H9 (cell line): ENCODE measurements around the gene ZNF512B. TPM values are rescaled to one million over a fixed set of nuclear protein-coding genes. Genes with fewer than 3 reads are reported as not detected.
A peak's percentile ranks its signal among the peaks of the same experiment; 100 is the strongest.

Source experiments
- DNase-seq: peaks from one replicate; pipeline ENCODE4 v3.0.0-alpha.2; 2017
- H2AFZ ChIP-seq: one replicate; pipeline ENCODE4 v1.6.1; 2013; ENCODE audit warnings: mild to moderate bottlenecking, low read length, control low read depth, moderate library complexity
- H2AK5ac ChIP-seq: 2 replicates; pipeline ENCODE4 v1.6.1; 2013; ENCODE audit warnings: low read length, control low read depth, mixed read lengths; ENCODE audit not compliant: insufficient read length
- H2BK120ac ChIP-seq: one replicate; pipeline ENCODE4 v1.6.1; 2013; ENCODE audit warnings: low read depth, mild to moderate bottlenecking, low read length, control low read depth, inconsistent platforms; ENCODE audit not compliant: poor library complexity, severe bottlenecking
- H2BK12ac ChIP-seq: 2 replicates; pipeline ENCODE4 v1.6.1; 2013; ENCODE audit warnings: low read length, control low read depth, mixed read lengths, low read depth; ENCODE audit not compliant: insufficient read length
- H2BK15ac ChIP-seq: 2 replicates; pipeline ENCODE4 v1.6.1; 2013; ENCODE audit warnings: low read depth, low read length, control low read depth
- H2BK20ac ChIP-seq: one replicate; pipeline ENCODE4 v1.6.1; 2013; ENCODE audit warnings: low read depth, mild to moderate bottlenecking, low read length, control low read depth, inconsistent platforms; ENCODE audit not compliant: poor library complexity, severe bottlenecking
- H2BK5ac ChIP-seq: 2 replicates; pipeline ENCODE4 v1.6.1; 2013; ENCODE audit warnings: low read length, control low read depth, mixed read lengths; ENCODE audit not compliant: insufficient read length
- H3K14ac ChIP-seq: 2 replicates; pipeline ENCODE4 v1.6.1; 2013; ENCODE audit warnings: low read length, control low read depth; ENCODE audit not compliant: insufficient read depth
- H3K18ac ChIP-seq: 2 replicates; pipeline ENCODE4 v1.6.1; 2013; ENCODE audit warnings: low read depth, mild to moderate bottlenecking, mixed read lengths, low read length, control low read depth; ENCODE audit not compliant: insufficient read length
- H3K23ac ChIP-seq: 2 replicates; pipeline ENCODE4 v1.6.1; 2013; ENCODE audit warnings: low read length, control low read depth, mixed read lengths, low read depth; ENCODE audit not compliant: insufficient read length
- H3K23me2 ChIP-seq: 2 replicates; pipeline ENCODE4 v1.6.1; 2013; ENCODE audit warnings: low read depth, mild to moderate bottlenecking, mixed read lengths, low read length, control low read depth; ENCODE audit not compliant: insufficient read length, poor library complexity, severe bottlenecking
- H3K27ac ChIP-seq: 2 replicates; pipeline ENCODE4 v1.5.1; 2013; ENCODE audit warnings: low read length, control low read depth, mixed read lengths, low read depth; ENCODE audit not compliant: insufficient read length
- H3K27me3 ChIP-seq: 2 replicates; pipeline ENCODE4 v1.6.1; 2013; ENCODE audit warnings: low read length, control low read depth, inconsistent platforms; ENCODE audit not compliant: insufficient read depth
- H3K4ac ChIP-seq: 2 replicates; pipeline ENCODE4 v1.6.1; 2013; ENCODE audit warnings: low read depth, mild to moderate bottlenecking, control low read depth, inconsistent platforms, low read length, moderate library complexity
- H3K4me1 ChIP-seq: 2 replicates; pipeline ENCODE4 v1.6.1; 2013; ENCODE audit warnings: low read length, control low read depth, inconsistent platforms; ENCODE audit not compliant: insufficient read depth
- H3K4me2 ChIP-seq: 2 replicates; pipeline ENCODE4 v1.6.1; 2013; ENCODE audit warnings: low read length, control low read depth, mixed read lengths; ENCODE audit not compliant: insufficient read length, insufficient read depth
- H3K56ac ChIP-seq: 2 replicates; pipeline ENCODE4 v1.6.1; 2013; ENCODE audit warnings: low read depth, mild to moderate bottlenecking, mixed read lengths, low read length, control low read depth; ENCODE audit not compliant: insufficient read length
- H3K79me1 ChIP-seq: 2 replicates; pipeline ENCODE4 v1.6.1; 2013; ENCODE audit warnings: low read depth, mild to moderate bottlenecking, moderate library complexity, low read length, control low read depth, inconsistent platforms; ENCODE audit not compliant: insufficient read depth, poor library complexity, severe bottlenecking
- H3K79me2 ChIP-seq: 2 replicates; pipeline ENCODE4 v1.6.1; 2013; ENCODE audit warnings: low read length, control low read depth, inconsistent platforms; ENCODE audit not compliant: insufficient read depth
- H3K9ac ChIP-seq: 2 replicates; pipeline ENCODE4 v1.6.1; 2013; ENCODE audit warnings: low read length, control low read depth, mixed read lengths; ENCODE audit not compliant: insufficient read length; ENCODE audit errors: extremely low read depth
- H3K9me3 ChIP-seq: one replicate; pipeline ENCODE4 v1.6.1; 2013; ENCODE audit warnings: low read depth, low read length, inconsistent platforms; ENCODE audit not compliant: control insufficient read depth
- H3T11ph ChIP-seq: one replicate; pipeline ENCODE4 v1.6.1; 2013; ENCODE audit warnings: mild to moderate bottlenecking, low read length, control low read depth, inconsistent platforms
- H4K20me1 ChIP-seq: one replicate; pipeline ENCODE4 v1.6.1; 2013; ENCODE audit not compliant: control insufficient read depth, insufficient read length, insufficient read depth
- H4K5ac ChIP-seq: 2 replicates; pipeline ENCODE4 v1.6.1; 2013; ENCODE audit warnings: low read depth, mild to moderate bottlenecking, mixed read lengths, low read length, control low read depth; ENCODE audit not compliant: insufficient read length
- H4K8ac ChIP-seq: replicated peaks from 2 replicates; pipeline ENCODE4 v1.6.1; 2013; ENCODE audit warnings: low read length, control low read depth, mixed read lengths, low read depth; ENCODE audit not compliant: insufficient read length
- H4K91ac ChIP-seq: 2 replicates; pipeline ENCODE4 v1.6.1; 2013; ENCODE audit warnings: low read depth, mild to moderate bottlenecking, moderate library complexity, mixed read lengths, low read length, control low read depth; ENCODE audit not compliant: insufficient read length
- H3K27ac Mint-ChIP-seq, 3 experiments: 2 replicates in 2 of 3; 3 replicates in 1 of 3; pipeline ENCODE4 v1.8.0; 2020 to 2021; ENCODE audit warnings: mixed read lengths in 3 of 3, mild to moderate bottlenecking in 1 of 3, moderate library complexity in 1 of 3
- H3K27me3 Mint-ChIP-seq: 2 replicates; pipeline ENCODE4 v1.8.0; 2021; ENCODE audit warnings: low read depth, mild to moderate bottlenecking, moderate library complexity, mixed read lengths
- H3K36me3 Mint-ChIP-seq, 3 experiments: 2 replicates in 2 of 3; 3 replicates in 1 of 3; pipeline ENCODE4 v1.8.0; 2020 to 2021; ENCODE audit warnings: low read depth in 3 of 3, mixed read lengths in 3 of 3; ENCODE audit not compliant: insufficient read depth in 1 of 3
- H3K4me1 Mint-ChIP-seq, 2 experiments: 2 replicates each; pipeline ENCODE4 v1.8.0; 2020; ENCODE audit warnings: mixed read lengths in 2 of 2
- H3K4me3 Mint-ChIP-seq, 2 experiments: 2 replicates in 1 of 2; 3 replicates in 1 of 2; pipeline ENCODE4 v1.8.0; 2020 to 2021; ENCODE audit warnings: mild to moderate bottlenecking in 2 of 2, mixed read lengths in 2 of 2, moderate library complexity in 1 of 2
- H3K9me3 Mint-ChIP-seq, 2 experiments: 2 replicates in 1 of 2; 3 replicates in 1 of 2; pipeline ENCODE4 v1.8.0; 2020; ENCODE audit warnings: mild to moderate bottlenecking in 2 of 2, mixed read lengths in 2 of 2, moderate library complexity in 1 of 2
- WGBS: extraction: QIAGEN DNeasy Blood & Tissue Kit; methylation state at CpG from one replicate; pipeline ENCODE4 v1.1.7; 2013; ENCODE audit warnings: missing lambda C conversion rate, low lambda C conversion rate, mixed read lengths; ENCODE audit not compliant: insufficient read length; ENCODE audit errors: extremely low coverage; 5-methylcytosine and 5-hydroxymethylcytosine counted together
- total RNA-seq: library from RNA; stranded (reverse); gene quantifications from 2 replicates; pipeline ENCODE4 v1.2.1, GENCODE V29; 2021
- TF ChIP-seq, protein P1 (sequence below): fragments of 200-600 bp; sonication (generic); conservative IDR thresholded peaks from 3 replicates; pipeline ENCODE4 v1.8.0; 2021; ENCODE audit warnings: antibody characterized with exemption, mild to moderate bottlenecking

Gene ZNF512B
- total RNA-seq, 1 experiment from 2014 or later: 46.0 TPM

DNA sequence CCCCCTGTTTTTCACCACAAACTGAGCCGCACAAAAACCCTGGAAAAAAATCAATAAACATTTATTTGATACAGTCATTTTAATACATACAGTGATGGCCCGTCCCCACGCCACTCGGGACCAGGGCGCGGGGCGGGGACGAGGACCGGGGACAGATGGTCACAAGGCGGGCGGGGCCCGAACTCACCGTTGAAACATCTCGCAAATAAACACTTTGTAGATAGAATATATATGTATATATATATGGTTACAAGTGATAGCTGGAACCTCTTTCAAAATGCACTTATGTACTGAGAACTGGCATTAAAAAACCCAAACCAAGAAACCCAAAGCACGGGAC is 13.1 kb downstream of the ZNF512B start:
- no peak overlapping the region for H2BK5ac ChIP-seq
- peaks cover 2% of the 10 kb centered on the region for H3K79me1 ChIP-seq
- Mint-ChIP-seq H3K27ac (peak overlapping the region in 1 of 3 experiments; percentile 78; a peak in 2 of 7 replicates), H3K27me3 (no peaks in the 10 kb centered on the region), H3K4me3 (peak overlapping the region; percentile 70 to 86), H3K4me1 (peaks cover 33 to 35% of the 10 kb centered on the region in 2 experiments), H3K9me3 (no peaks in the 10 kb centered on the region), H3K36me3 (peaks cover 0 to 31% (median 20%) of the 10 kb centered on the region in 3 experiments; a peak in 5 of 7 replicates)
- no peak overlapping the region for H3K27ac ChIP-seq
- H4K8ac ChIP-seq: no peak overlapping the region
- no peak overlapping the region for H4K91ac ChIP-seq
- H2AK5ac ChIP-seq: no peak overlapping the region
- H4K5ac ChIP-seq: no peak overlapping the region
- H3K9me3 ChIP-seq: no peaks in the 10 kb centered on the region
- H4K20me1 ChIP-seq: no peaks in the 10 kb centered on the region
- TF ChIP-seq, protein P1, sequence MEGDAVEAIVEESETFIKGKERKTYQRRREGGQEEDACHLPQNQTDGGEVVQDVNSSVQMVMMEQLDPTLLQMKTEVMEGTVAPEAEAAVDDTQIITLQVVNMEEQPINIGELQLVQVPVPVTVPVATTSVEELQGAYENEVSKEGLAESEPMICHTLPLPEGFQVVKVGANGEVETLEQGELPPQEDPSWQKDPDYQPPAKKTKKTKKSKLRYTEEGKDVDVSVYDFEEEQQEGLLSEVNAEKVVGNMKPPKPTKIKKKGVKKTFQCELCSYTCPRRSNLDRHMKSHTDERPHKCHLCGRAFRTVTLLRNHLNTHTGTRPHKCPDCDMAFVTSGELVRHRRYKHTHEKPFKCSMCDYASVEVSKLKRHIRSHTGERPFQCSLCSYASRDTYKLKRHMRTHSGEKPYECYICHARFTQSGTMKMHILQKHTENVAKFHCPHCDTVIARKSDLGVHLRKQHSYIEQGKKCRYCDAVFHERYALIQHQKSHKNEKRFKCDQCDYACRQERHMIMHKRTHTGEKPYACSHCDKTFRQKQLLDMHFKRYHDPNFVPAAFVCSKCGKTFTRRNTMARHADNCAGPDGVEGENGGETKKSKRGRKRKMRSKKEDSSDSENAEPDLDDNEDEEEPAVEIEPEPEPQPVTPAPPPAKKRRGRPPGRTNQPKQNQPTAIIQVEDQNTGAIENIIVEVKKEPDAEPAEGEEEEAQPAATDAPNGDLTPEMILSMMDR: no peak
- H3K4me2 ChIP-seq: peak overlapping the region; percentile 59
- H2BK20ac ChIP-seq: no peak overlapping the region
- no peak overlapping the region for H3K18ac ChIP-seq
- no peak overlapping the region for H3K56ac ChIP-seq
- H2AFZ ChIP-seq: no peak overlapping the region
- H3K79me2 ChIP-seq: peaks cover 15% of the 10 kb centered on the region; the same call in 1 of the 2 replicates
- H2BK15ac ChIP-seq: no peak overlapping the region
- H2BK12ac ChIP-seq: no peak overlapping the region
- no CpG with 5 or more reads among the region's 15 CpGs for WGBS
- no peak overlapping the region for H2BK120ac ChIP-seq
- H3K23me2 ChIP-seq: peaks cover 14% of the 10 kb centered on the region
- H3K27me3 ChIP-seq: no peaks in the 10 kb centered on the region
- peak overlapping the region; percentile 56 for H3K9ac ChIP-seq
- H3K4ac ChIP-seq: no peak overlapping the region
- no peak for DNase-seq
- no peak overlapping the region for H3K23ac ChIP-seq
- no peak overlapping the region for H3K14ac ChIP-seq
- H3T11ph ChIP-seq: no peak overlapping the region
- no peaks in the 10 kb centered on the region; the same call in 1 of the 2 replicates for H3K4me1 ChIP-seq
